Measurements from ENCODE around the gene CDK14.

GRCh38 chr7:91112902-91113341 is 516.8 kb downstream of the CDK14 start:
- TF ChIP-seq, protein P1, sequence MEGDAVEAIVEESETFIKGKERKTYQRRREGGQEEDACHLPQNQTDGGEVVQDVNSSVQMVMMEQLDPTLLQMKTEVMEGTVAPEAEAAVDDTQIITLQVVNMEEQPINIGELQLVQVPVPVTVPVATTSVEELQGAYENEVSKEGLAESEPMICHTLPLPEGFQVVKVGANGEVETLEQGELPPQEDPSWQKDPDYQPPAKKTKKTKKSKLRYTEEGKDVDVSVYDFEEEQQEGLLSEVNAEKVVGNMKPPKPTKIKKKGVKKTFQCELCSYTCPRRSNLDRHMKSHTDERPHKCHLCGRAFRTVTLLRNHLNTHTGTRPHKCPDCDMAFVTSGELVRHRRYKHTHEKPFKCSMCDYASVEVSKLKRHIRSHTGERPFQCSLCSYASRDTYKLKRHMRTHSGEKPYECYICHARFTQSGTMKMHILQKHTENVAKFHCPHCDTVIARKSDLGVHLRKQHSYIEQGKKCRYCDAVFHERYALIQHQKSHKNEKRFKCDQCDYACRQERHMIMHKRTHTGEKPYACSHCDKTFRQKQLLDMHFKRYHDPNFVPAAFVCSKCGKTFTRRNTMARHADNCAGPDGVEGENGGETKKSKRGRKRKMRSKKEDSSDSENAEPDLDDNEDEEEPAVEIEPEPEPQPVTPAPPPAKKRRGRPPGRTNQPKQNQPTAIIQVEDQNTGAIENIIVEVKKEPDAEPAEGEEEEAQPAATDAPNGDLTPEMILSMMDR (IDR thresholded peaks at IDR 0.05; ENCODE audit: borderline replicate concordance, extremely low read depth, low read length, poor library complexity, severe bottlenecking) = no peak
- TF ChIP-seq EZH2 (IDR thresholded peaks at IDR 0.05; ENCODE audit: borderline replicate concordance, low read depth, low read length, severe bottlenecking) = no peak

Measured in DND-41 (cell line).